HepG2 (cell line): ENCODE data around the gene PCGF6. TPM values are rescaled to one million over a fixed set of nuclear protein-coding genes. Genes with fewer than 3 reads are reported as not detected.

Source experiments
- HOXA3 ChIP-seq: sonication (generic); formaldehyde crosslinking; IDR thresholded peaks from 2 replicates; pipeline ENCODE4 v1.5.0; 2020; ENCODE audit warnings: missing genetic modification reagents
- ISL2 ChIP-seq: sonication (generic); formaldehyde crosslinking; IDR thresholded peaks from 2 replicates; pipeline ENCODE4 v1.5.0; 2020; ENCODE audit warnings: missing genetic modification reagents
- MEIS2 ChIP-seq: sonication (generic); formaldehyde crosslinking; IDR thresholded peaks from 2 replicates; pipeline ENCODE4 v1.9.0; 2021; ENCODE audit warnings: mild to moderate bottlenecking, missing genetic modification reagents
- MTF1 ChIP-seq: sonication (generic); formaldehyde crosslinking; IDR thresholded peaks from 2 replicates; pipeline ENCODE4 v1.5.0; 2020; ENCODE audit warnings: missing genetic modification reagents
- NFYC ChIP-seq: IDR thresholded peaks from 2 replicates; pipeline ENCODE4 v1.6.1; 2016; ENCODE audit warnings: missing genetic modification reagents, missing compliant biosample characterization
- ZBTB8A ChIP-seq: sonication (generic); formaldehyde crosslinking; IDR thresholded peaks from 2 replicates; pipeline ENCODE4 v1.4.0; 2020; ENCODE audit warnings: mild to moderate bottlenecking, low read depth, missing genetic modification reagents, borderline replicate concordance
- ZFP62 ChIP-seq: sonication (generic); formaldehyde crosslinking; IDR thresholded peaks from 2 replicates; pipeline ENCODE4 v1.4.0; 2020; ENCODE audit warnings: missing genetic modification reagents
- ZKSCAN1 ChIP-seq: fragments of 150-350 bp; IDR thresholded peaks from 2 replicates; pipeline ENCODE4 v1.6.1; 2014; ENCODE audit warnings: low read length
- ZNF550 ChIP-seq: sonication (generic); formaldehyde crosslinking; IDR thresholded peaks from 2 replicates; pipeline ENCODE4 v1.4.0; 2020; ENCODE audit warnings: mild to moderate bottlenecking, missing genetic modification reagents, borderline replicate concordance
- ZNF713 ChIP-seq: sonication (generic); formaldehyde crosslinking; IDR thresholded peaks from 2 replicates; pipeline ENCODE4 v1.4.0; 2020; ENCODE audit warnings: mild to moderate bottlenecking, missing genetic modification reagents
- ZNF766 ChIP-seq: sonication (generic); formaldehyde crosslinking; IDR thresholded peaks from 2 replicates; pipeline ENCODE4 v1.5.0; 2020; ENCODE audit warnings: missing genetic modification reagents, borderline replicate concordance
- polyA plus RNA-seq, 8 experiments: library from polyadenylated mRNA; depleted of rRNA in 3 of 8; stranded (reverse) in 7 of 8; unstranded in 1 of 8; fragments of >200 nt; fragmentation: Illumina TruSeq in 4 of 8; extraction: Trizol in 4 of 8; gene quantifications; 2 replicates each; pipeline versions ENCODE4 v1.2.1 to v1.2.3, GENCODE V29; 2011 to 2016; ENCODE audit warnings: low read depth in 4 of 8, missing spikeins in 1 of 8, mixed read lengths in 1 of 8; ENCODE audit not compliant: insufficient read depth in 1 of 8
- total RNA-seq, 5 experiments: library from RNA; depleted of rRNA; stranded (reverse); fragments of >200 nt; fragmentation: Illumina TruSeq; extraction: Trizol; gene quantifications; 2 replicates each; pipeline ENCODE4 v1.2.3, GENCODE V29; 2016; ENCODE audit warnings: low read depth in 1 of 5
- TF ChIP-seq, protein P1 (sequence below): IDR thresholded peaks from 2 replicates; pipeline ENCODE4 v1.6.1; 2016; ENCODE audit warnings: missing biosample characterization, missing genetic modification reagents, low read depth
- TF ChIP-seq, protein P2 (sequence below): sonication (generic); formaldehyde crosslinking; IDR thresholded peaks from 2 replicates; pipeline ENCODE4 v1.9.0; 2021; ENCODE audit warnings: mild to moderate bottlenecking, missing genetic modification reagents
- TF ChIP-seq, protein P3 (sequence below): sonication (generic); formaldehyde crosslinking; IDR thresholded peaks from 2 replicates; pipeline ENCODE4 v1.8.0; 2022; ENCODE audit warnings: missing genetic modification reagents, mild to moderate bottlenecking, moderate library complexity, borderline replicate concordance
- TF ChIP-seq, protein P4 (sequence below): sonication (generic); formaldehyde crosslinking; IDR thresholded peaks from 2 replicates; pipeline ENCODE4 v1.8.0; 2022; ENCODE audit warnings: mild to moderate bottlenecking, missing genetic modification reagents; ENCODE audit not compliant: insufficient replicate concordance
- TF ChIP-seq, protein P5 (sequence below): sonication (generic); formaldehyde crosslinking; IDR thresholded peaks from 2 replicates; pipeline ENCODE4 v1.8.1; 2023; ENCODE audit warnings: mild to moderate bottlenecking, moderate library complexity, missing genetic modification reagents

The PCGF6 gene
- total and polyA plus RNA-seq, 2 of the 13 experiments (the other 11 are each of a cell fraction or from before 2014, with no cell fraction given): 5.2 to 19.4 TPM

DNA sequence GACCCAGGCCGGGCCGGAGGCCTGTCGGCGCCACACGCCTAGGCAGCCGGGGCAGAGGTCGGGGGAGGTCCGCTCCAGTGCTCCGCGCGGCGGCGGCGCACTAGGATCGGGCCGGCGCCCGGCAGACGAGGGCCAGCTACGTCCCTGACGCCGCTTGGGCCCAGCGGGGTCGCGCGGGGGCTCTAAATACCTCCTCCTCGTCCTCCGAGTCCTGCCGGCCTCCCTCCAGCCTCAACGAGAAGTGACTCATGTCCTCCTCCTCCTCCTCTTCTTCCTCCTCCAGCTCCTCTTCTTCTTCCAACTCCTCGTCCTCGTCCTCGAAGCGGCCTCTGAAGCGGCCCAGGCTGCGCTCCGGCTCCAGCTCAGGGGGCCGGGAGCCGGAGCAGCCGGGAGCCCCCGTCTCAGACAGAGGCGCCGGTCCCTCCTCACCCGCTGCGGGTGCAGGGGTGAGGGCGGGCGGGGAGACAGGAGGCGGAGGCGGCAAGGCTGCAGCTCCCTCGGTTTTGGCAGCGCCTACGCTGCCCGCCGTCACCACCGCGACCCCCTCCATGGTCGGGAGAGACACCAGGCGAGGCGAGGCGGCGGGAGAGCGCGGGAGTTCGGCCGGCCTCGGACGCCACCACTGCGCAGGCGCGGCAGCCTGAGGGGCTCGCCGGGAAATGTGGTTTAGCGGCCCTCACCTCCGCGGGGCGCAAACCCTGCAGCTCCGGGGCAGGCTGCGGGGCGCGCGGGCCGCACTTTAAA lies at the start of gene PCGF6 (continued):
- TF ChIP-seq, protein P1, sequence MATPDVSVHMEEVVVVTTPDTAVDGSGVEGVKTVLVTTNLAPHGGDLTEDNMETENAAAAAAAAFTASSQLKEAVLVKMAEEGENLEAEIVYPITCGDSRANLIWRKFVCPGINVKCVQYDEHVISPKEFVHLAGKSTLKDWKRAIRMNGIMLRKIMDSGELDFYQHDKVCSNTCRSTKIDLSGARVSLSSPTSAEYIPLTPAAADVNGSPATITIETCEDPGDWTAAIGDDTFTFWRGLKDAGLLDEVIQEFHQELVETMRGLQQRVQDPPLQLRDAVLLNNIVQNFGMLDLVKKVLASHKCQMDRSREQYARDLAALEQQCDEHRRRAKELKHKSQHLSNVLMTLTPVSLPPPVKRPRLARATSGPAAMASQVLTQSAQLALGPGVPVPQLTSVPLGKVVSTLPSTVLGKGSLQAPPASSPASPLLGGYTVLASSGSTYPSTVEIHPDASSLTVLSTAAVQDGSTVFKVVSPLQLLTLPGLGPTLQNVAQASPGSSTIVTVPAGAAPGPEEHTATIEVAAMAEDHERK (CRISPR knock-in tag): no peak
- TF ChIP-seq HOXA3 (CRISPR knock-in tag): peak; percentile 66
- TF ChIP-seq ISL2 (CRISPR knock-in tag): peak; percentile 22; the same call in 1 of the 2 replicates
- TF ChIP-seq, protein P2, sequence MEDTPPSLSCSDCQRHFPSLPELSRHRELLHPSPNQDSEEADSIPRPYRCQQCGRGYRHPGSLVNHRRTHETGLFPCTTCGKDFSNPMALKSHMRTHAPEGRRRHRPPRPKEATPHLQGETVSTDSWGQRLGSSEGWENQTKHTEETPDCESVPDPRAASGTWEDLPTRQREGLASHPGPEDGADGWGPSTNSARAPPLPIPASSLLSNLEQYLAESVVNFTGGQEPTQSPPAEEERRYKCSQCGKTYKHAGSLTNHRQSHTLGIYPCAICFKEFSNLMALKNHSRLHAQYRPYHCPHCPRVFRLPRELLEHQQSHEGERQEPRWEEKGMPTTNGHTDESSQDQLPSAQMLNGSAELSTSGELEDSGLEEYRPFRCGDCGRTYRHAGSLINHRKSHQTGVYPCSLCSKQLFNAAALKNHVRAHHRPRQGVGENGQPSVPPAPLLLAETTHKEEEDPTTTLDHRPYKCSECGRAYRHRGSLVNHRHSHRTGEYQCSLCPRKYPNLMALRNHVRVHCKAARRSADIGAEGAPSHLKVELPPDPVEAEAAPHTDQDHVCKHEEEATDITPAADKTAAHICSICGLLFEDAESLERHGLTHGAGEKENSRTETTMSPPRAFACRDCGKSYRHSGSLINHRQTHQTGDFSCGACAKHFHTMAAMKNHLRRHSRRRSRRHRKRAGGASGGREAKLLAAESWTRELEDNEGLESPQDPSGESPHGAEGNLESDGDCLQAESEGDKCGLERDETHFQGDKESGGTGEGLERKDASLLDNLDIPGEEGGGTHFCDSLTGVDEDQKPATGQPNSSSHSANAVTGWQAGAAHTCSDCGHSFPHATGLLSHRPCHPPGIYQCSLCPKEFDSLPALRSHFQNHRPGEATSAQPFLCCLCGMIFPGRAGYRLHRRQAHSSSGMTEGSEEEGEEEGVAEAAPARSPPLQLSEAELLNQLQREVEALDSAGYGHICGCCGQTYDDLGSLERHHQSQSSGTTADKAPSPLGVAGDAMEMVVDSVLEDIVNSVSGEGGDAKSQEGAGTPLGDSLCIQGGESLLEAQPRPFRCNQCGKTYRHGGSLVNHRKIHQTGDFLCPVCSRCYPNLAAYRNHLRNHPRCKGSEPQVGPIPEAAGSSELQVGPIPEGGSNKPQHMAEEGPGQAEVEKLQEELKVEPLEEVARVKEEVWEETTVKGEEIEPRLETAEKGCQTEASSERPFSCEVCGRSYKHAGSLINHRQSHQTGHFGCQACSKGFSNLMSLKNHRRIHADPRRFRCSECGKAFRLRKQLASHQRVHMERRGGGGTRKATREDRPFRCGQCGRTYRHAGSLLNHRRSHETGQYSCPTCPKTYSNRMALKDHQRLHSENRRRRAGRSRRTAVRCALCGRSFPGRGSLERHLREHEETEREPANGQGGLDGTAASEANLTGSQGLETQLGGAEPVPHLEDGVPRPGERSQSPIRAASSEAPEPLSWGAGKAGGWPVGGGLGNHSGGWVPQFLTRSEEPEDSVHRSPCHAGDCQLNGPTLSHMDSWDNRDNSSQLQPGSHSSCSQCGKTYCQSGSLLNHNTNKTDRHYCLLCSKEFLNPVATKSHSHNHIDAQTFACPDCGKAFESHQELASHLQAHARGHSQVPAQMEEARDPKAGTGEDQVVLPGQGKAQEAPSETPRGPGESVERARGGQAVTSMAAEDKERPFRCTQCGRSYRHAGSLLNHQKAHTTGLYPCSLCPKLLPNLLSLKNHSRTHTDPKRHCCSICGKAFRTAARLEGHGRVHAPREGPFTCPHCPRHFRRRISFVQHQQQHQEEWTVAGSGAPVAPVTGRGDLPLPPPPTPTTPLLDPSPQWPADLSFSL (CRISPR knock-in tag): no peak
- no peak for TF ChIP-seq ZNF713 (CRISPR knock-in tag)
- TF ChIP-seq MTF1 (CRISPR knock-in tag): 0 out of 2 replicates have a peak, but pooled peaks have one; percentile 14
- TF ChIP-seq, protein P3, sequence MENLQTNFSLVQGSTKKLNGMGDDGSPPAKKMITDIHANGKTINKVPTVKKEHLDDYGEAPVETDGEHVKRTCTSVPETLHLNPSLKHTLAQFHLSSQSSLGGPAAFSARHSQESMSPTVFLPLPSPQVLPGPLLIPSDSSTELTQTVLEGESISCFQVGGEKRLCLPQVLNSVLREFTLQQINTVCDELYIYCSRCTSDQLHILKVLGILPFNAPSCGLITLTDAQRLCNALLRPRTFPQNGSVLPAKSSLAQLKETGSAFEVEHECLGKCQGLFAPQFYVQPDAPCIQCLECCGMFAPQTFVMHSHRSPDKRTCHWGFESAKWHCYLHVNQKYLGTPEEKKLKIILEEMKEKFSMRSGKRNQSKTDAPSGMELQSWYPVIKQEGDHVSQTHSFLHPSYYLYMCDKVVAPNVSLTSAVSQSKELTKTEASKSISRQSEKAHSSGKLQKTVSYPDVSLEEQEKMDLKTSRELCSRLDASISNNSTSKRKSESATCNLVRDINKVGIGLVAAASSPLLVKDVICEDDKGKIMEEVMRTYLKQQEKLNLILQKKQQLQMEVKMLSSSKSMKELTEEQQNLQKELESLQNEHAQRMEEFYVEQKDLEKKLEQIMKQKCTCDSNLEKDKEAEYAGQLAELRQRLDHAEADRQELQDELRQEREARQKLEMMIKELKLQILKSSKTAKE (CRISPR knock-in tag): no peak
- 0 out of 2 replicates have a peak, but pooled peaks have one; percentile 66 for TF ChIP-seq ZBTB8A (CRISPR knock-in tag)
- TF ChIP-seq, protein P4, sequence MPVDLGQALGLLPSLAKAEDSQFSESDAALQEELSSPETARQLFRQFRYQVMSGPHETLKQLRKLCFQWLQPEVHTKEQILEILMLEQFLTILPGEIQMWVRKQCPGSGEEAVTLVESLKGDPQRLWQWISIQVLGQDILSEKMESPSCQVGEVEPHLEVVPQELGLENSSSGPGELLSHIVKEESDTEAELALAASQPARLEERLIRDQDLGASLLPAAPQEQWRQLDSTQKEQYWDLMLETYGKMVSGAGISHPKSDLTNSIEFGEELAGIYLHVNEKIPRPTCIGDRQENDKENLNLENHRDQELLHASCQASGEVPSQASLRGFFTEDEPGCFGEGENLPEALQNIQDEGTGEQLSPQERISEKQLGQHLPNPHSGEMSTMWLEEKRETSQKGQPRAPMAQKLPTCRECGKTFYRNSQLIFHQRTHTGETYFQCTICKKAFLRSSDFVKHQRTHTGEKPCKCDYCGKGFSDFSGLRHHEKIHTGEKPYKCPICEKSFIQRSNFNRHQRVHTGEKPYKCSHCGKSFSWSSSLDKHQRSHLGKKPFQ (CRISPR knock-in tag): no peak
- no peak for TF ChIP-seq MEIS2 (CRISPR knock-in tag)
- no peak for TF ChIP-seq ZFP62 (CRISPR knock-in tag)
- TF ChIP-seq ZNF550 (CRISPR knock-in tag): no peak
- no peak for TF ChIP-seq ZKSCAN1
- no peak for TF ChIP-seq NFYC (CRISPR knock-in tag)
- no peak for TF ChIP-seq ZNF766 (CRISPR knock-in tag)
- TF ChIP-seq, protein P5, sequence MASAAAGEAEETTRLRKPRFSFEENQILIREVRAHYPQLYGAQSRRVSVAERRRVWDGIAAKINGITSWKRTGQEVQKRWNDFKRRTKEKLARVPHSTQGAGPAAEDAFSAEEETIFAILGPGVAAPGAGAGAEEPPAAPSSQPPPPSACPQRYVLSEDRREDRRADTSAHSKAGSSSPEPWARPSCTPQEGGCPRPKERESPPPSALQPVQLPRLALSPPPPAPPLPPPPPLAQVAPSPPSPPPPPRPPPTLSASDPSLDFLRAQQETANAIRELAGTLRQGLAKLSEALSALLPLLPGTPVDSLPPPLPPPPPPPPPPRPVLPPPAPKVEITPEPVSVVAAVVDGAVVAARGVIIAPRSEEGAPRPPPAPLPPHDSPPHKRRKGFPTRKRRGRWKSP (CRISPR knock-in tag): peak; percentile 93
